Measurements from ENCODE around the gene CDH4.

DNA sequence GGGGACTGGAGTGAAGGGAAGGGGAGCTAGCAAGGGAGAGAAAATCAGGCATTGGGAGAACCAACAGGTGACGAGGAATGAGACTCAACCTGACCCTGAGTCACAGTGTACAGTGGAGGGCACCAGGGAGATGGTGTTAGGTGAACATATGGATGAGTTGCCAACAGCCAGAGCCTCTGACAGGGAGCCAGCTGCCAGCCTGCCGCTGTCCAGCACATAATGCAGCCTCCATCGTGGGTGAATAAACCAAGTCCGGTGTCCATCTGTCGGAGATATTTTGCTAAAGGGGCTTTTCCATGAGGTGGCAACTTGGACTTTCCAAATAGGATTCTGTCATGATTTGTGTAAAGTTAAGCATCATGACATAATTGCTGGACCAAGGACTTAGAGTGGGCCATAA, 88.1 kb downstream of the CDH4 start:
- TF ChIP-seq POLR2AphosphoS5 (IDR thresholded peaks at IDR 0.05; ENCODE audit: low read depth), result no peak
- TF ChIP-seq, protein P1, sequence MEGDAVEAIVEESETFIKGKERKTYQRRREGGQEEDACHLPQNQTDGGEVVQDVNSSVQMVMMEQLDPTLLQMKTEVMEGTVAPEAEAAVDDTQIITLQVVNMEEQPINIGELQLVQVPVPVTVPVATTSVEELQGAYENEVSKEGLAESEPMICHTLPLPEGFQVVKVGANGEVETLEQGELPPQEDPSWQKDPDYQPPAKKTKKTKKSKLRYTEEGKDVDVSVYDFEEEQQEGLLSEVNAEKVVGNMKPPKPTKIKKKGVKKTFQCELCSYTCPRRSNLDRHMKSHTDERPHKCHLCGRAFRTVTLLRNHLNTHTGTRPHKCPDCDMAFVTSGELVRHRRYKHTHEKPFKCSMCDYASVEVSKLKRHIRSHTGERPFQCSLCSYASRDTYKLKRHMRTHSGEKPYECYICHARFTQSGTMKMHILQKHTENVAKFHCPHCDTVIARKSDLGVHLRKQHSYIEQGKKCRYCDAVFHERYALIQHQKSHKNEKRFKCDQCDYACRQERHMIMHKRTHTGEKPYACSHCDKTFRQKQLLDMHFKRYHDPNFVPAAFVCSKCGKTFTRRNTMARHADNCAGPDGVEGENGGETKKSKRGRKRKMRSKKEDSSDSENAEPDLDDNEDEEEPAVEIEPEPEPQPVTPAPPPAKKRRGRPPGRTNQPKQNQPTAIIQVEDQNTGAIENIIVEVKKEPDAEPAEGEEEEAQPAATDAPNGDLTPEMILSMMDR (IDR thresholded peaks at IDR 0.05; ENCODE audit: insufficient read depth, low read length), result no peak
